Measurements from ENCODE around the gene COLEC12.

- TF ChIP-seq EZH2 (IDR thresholded peaks at IDR 0.05) (no peak), POLR2AphosphoS5 (IDR thresholded peaks at IDR 0.05; ENCODE audit: borderline replicate concordance, low read depth, low read length) (no peak)
Measured at GRCh38 chr18:422966-423365, 77.5 kb downstream of the COLEC12 start.
